ENCODE data around the gene SMIM29.

The SMIM29 gene

GRCh38 chr6:34239893-34240292 is 8.9 kb downstream of the SMIM29 start:
- DNase-seq, result no peak

GRCh38 chr6:34239500-34239825 is 9.3 kb downstream of the SMIM29 start:
- DNase-seq, result no peak

GRCh38 chr6:34238585-34239499 is 10.0 kb downstream of the SMIM29 start:
- no peak for DNase-seq

GRCh38 chr6:34237722-34238584 is 10.9 kb downstream of the SMIM29 start:
- peak; percentile 76 for DNase-seq

- no peak for DNase-seq
These were observed 11.5 kb downstream of the SMIM29 start for GRCh38 chr6:34237316-34237721.

- peak; percentile 91 for DNase-seq
These were observed 12.1 kb downstream of the SMIM29 start, which contains the start of gene HMGA1 for GRCh38 chr6:34236443-34237315. HMGA1 (plus strand) TSS chr6:34236873; CDS start chr6:34240781, 3,908 bp downstream.

- peak; percentile 80 for DNase-seq
These were observed 12.7 kb downstream of the SMIM29 start for GRCh38 chr6:34236131-34236442.

- peak; percentile 73 for DNase-seq
These were observed 13.3 kb downstream of the SMIM29 start for GRCh38 chr6:34235307-34236130.

GRCh38 chr6:34234667-34235306 is 14.0 kb downstream of the SMIM29 start:
- no peak for DNase-seq

GRCh38 chr6:34233867-34234266 is 14.9 kb downstream of the SMIM29 start:
- no peak for DNase-seq

- DNase-seq, result no peak
These were observed 15.9 kb downstream of the SMIM29 start for GRCh38 chr6:34232901-34233300.

GRCh38 chr6:34231566-34232336 is 17.1 kb downstream of the SMIM29 start:
- DNase-seq, result no peak

GRCh38 chr6:34230653-34231371 is 18.0 kb downstream of the SMIM29 start:
- DNase-seq, result no peak

- no peak for DNase-seq
These were observed 18.9 kb downstream of the SMIM29 start for GRCh38 chr6:34229877-34230276.

GRCh38 chr6:34227761-34228421 is 20.9 kb downstream of the SMIM29 start:
- DNase-seq, result no peak

- DNase-seq, result no peak
These were observed 21.8 kb downstream of the SMIM29 start for GRCh38 chr6:34226731-34227586.

- no peak for DNase-seq
These were observed 22.7 kb downstream of the SMIM29 start for GRCh38 chr6:34226066-34226465.

GRCh38 chr6:34225551-34225950 is 23.3 kb downstream of the SMIM29 start:
- DNase-seq, result no peak

Measured in CD4-positive, alpha-beta T cell treated with Interleukin-17A for 1 hour (primary cell).